MV-4-11 (cell line): Measurements from ENCODE around the gene ZBTB44.

Experiments used
- DNase-seq: peaks from one replicate; lab custom pipeline; 2025; lab: John Stamatoyannopoulos, UW

The ZBTB44 gene

GRCh38 chr11:130215531-130216220, 99.0 kb downstream of the ZBTB44 start:
- no peak for DNase-seq

GRCh38 chr11:130214861-130215530, 99.7 kb downstream of the ZBTB44 start:
- no peak for DNase-seq

GRCh38 chr11:130213979-130214281, 100.8 kb downstream of the ZBTB44 start:
- no peak for DNase-seq

- DNase-seq = peak; percentile 4
These were observed 101.4 kb downstream of the ZBTB44 start for GRCh38 chr11:130213143-130213978.

- no peak for DNase-seq
These were observed 102.2 kb downstream of the ZBTB44 start for GRCh38 chr11:130212431-130212961.

- DNase-seq = no peak
These were observed 102.8 kb downstream of the ZBTB44 start for GRCh38 chr11:130211781-130212401.

- DNase-seq = no peak
These were observed 103.6 kb downstream of the ZBTB44 start for GRCh38 chr11:130211144-130211543.

- no peak for DNase-seq
These were observed 104.5 kb downstream of the ZBTB44 start for GRCh38 chr11:130209954-130210854.

- no peak for DNase-seq
These were observed 105.4 kb downstream of the ZBTB44 start for GRCh38 chr11:130209128-130209932.

GRCh38 chr11:130208241-130209127, 106.2 kb downstream of the ZBTB44 start:
- DNase-seq = no peak

GRCh38 chr11:130206141-130206540, 108.6 kb downstream of the ZBTB44 start:
- no peak for DNase-seq

GRCh38 chr11:130204703-130205095, 110.0 kb downstream of the ZBTB44 start:
- DNase-seq = no peak

- no peak for DNase-seq
These were observed 110.7 kb downstream of the ZBTB44 start for GRCh38 chr11:130203766-130204702.

- no peak for DNase-seq
These were observed 111.7 kb downstream of the ZBTB44 start for GRCh38 chr11:130202818-130203689.

GRCh38 chr11:130202009-130202817, 112.5 kb downstream of the ZBTB44 start:
- DNase-seq = peak; percentile 79

- no peak for DNase-seq
These were observed 113.7 kb downstream of the ZBTB44 start for GRCh38 chr11:130201026-130201425.
